RCC 7860 (cell line): Measurements from ENCODE around the gene HOXA7.

Experiments
- DNase-seq: peaks from one replicate; pipeline ENCODE4 v3.0.0-alpha.2; 2015; ENCODE audit warnings: low spot score
- FAIRE-seq: peaks from 2 replicates; lab custom pipeline; 2012; peaks lifted over from hg19 to GRCh38; lab: Jason Lieb, UNC

HOXA7 gene

GRCh38 chr7:27194002-27194352 lies 37.5 kb upstream of the HOXA7 start:
- FAIRE-seq (no peak), DNase-seq (no peak)

GRCh38 chr7:27193335-27194001 lies 37.0 kb upstream of the HOXA7 start:
- DNase-seq (no peak), FAIRE-seq (no peak)

DNA sequence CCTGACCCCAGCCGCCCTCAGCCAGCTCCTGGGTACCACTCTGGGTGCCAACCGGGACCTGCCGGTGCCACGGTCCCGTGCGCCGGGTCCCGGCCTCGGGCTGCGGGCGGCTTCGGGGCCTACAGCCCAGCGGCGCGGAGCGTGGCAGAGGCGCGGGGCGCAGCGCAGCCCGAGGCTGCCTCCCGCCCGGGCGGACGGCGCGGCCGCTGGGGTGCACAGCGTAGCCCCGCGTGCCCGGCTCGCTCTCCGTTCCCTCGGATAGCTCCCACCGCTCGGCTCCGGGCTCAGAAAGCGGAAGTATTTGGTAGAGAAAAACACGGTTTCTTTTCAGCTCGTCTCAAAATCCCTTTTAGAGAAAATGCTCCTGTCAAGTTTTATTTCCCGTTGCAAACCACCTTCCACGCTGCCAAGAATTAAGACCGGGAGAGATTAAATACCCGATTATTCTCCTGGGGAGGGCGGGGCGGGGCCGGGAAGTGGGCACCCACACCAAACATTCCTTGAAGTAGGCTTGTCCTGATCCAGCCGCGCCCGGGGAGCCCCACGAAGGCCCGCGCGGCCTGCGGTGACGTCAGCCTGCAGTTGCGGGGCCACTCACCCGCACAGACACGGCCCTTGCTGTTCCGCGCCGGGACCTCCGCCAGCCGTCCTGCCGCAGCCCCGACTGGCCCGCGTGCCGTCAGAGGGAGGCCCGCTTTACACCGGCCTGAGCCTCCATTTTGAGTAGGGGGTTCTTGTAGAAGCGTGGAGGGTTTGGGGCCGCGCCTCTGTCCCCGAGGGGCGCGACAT lies 36.3 kb upstream of the HOXA7 start:
- DNase-seq: no peak
- FAIRE-seq: no peak

DNA sequence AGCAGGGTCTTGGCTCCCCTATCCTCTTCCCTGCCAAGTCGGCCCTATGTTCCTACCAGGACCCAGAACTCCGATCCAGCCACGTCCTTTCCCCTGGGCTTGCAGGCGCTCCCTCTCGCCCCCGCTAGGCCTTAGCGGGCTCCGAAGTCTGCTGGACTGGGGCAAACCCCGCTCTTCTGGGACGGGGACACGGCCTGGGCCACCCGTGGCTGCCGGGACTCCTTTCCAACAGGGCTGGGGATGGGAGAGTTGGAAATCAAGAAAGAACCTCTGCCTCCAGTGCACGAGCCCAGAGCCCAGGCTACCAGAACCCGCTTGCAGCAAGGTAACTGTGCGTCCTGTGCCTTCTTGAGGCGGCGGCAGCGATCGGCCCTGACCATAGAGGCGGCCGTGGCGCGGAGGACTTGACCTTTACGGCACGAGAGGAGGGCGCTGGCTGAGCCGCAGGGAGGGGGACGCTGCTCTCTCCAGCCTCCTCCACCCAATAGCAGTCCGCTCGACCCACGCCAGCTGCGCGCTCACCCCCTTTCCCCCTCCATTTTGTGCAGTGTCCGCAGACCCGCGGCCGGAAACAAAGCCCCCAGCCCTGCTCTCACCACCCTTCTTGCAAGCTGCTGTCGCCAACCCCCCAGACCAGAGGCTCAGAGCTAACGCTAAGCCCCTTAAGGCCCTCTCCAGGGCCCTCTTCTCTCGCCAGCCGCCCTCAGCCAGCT lies 35.5 kb upstream of the HOXA7 start:
- FAIRE-seq: no peak
- DNase-seq: no peak

DNA sequence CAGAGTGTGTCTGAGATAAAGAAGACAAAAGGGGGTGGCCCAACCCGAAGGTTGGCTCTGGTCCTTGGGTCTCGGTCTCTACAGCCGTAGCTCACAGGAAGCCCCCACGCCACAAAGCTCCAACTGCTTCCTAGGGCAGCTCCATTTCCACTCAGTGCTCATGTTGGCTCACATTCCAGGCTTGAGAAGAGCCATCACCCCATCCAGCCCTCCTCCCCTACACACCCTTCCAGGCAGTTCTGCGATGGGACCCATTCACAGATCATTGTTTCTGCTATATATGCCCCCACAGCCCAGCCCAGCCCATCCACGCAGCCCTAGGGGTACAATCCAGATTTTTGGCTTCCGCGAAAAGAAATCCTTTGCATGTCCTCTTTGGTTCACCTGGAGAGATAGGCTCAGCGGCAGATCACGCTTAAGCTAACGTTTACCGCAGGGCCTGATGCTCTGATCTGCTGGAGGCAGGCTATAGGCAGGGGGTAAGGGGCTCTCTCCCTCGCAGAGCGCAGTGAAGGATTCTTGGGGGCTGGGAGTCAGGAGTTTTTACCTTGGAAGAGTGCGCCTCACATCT lies 34.8 kb upstream of the HOXA7 start:
- FAIRE-seq (no peak), DNase-seq (no peak)

- FAIRE-seq (no peak), DNase-seq (no peak)
These were observed 33.7 kb upstream of the HOXA7 start for GRCh38 chr7:27189997-27190748.

DNA sequence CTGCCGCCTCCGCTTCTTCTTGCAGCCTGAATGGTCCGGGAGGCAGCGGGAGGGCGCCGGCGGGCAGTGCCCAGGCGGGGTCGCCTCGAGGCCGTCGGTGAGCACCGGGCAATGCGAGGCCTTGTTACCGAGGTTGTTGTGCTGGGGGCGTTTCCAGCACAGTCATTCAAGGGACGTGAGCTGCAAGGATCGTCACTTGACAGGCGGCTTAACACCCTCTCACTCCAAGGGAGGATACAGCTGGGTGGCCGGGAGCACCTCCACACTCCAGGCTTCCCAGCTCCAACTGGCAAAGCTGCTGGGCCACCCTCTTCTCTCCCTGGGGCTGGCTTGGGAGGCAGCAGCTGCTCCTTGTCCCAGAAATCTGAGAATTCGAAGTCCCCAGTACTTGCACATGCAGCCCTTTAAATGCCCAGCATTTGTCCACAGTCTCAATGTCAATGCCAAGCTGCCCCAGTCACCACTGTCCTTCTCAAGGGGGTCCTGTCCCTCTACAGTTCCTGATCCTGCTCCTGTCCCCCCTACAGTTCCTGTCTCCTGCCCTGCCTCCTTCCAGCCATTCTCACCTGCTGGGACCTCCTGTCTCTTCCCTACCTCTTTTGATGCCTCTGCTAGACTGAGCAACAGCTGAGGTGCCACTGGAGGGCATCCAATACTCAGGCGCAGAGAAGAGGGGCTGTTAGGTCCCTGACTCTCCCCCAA lies 33.0 kb upstream of the HOXA7 start:
- no peak for DNase-seq
- FAIRE-seq: no peak

DNA sequence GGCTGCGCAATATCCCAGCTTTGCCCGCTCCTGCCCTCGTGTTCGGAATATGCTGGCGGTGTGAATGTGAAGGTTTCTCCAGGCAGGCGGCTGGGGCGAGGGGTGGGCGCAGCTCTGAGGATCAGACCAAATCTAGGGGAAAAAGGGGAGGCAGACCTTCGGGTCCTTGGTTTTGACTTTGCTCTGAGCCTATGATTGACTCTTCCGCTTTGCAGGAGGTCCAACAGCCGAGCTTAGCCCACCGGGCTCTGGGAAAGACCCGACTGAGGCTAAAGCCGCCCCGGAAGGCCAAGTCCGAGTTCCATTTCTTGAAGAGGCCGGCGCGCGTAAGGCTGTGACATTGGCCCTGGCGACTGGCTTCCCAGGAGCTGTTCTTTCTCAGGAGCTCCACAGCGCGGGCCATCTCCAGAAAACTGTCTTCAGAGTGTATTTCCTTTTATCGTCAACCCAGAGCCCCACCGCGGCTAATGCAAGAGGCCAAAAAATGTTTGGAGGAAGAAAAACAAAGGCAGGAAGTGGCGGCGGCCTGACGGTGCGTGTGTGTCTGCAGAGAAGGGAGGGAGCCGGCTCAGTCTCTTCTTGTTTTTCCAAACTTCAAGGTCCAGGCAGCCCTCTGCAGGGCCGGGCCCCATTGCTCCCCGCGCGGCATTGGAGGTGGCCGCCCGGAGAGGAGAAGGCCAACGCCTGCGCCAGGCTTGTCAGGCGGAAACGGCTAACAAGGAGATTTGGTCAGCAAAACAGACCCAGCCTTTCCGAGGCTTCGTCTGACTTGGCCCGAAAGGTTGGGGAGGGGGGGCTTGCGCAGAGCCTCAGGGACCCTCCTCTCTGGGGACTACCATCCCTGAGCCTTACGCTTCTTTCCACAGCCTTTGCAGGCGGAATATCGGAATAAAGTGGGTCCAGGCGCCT lies 32.2 kb upstream of the HOXA7 start:
- DNase-seq: no peak
- no peak for FAIRE-seq

DNA sequence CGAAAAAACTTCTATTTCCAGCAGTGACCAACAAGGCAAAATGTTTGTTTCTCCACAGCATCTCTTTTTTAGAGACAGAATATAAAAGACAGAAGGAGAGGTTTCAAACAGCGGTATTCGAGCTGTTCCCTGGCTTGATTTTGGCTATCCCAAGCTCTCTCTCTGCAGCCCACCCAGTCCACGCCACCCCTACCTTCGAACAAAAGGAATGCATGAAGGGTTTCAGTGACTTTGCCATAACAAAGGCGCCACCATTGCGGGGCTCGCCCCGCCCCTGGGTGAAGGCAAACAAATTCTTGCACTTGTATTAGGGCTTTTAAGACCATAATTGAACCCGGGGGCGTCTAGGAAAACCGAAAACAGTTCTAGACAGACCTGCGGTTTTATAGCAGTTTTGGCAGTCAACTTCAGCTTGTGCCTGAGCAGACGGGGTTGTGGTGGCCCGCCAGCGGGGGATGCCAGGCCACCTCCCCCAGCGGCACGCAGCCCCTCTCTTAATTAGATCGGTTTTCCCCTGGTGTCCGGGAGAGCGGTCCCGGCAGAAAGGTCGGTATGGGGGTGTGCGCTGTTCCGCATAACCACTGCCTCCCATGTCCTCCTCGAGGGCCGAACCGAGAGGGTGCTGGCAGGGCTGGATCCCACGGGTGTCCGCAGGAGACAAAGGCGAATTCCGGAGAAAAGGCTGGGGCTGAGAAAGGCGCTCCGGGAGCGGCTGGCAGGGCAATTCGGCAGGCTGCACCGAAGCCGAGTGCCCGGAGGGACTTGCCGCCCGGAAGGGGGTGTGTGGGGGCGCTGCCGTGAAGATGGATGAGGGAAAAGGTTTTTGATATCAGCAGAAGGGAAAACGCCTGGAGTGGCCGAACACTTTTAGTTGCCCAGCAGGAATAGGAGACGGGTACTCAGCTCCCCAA lies 31.3 kb upstream of the HOXA7 start:
- no peak for DNase-seq

DNA sequence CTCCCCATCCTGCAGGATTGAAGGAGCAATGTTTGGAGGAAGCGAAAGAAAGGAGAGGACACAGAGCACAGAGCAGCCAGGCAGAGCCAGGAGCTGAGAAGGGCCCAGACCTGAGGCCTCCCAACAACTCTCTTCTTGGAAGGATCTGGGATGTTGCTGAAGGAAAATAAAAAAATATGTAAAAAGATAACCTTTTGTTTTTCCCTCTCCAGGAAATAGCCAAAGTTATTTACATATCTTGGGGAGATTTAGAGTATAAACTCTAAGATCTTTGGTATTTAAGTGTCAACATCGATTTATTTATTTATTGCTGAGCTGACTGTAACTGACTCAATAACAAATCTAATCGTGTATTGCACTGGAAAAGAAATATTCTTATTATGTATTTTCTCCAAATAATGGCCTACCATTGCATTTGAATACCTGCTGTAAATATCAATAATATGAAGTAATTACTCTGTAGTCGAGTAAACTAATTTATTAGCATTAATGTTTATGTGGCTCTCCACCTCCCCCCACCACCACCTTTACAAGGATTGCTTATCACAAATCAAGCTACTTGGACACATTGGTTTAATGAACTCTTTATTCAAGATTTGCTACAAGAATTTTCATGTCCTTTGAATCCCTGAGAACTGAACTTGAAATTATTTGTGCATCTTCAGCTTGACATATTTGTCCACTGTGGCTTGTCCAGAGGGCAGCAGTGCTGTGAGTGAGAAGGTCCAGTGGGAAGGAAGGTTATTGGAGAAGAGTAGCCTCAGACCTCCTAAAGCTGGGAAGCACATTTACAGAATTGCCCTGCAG lies 30.4 kb upstream of the HOXA7 start:
- DNase-seq (no peak), FAIRE-seq (no peak)

More for the DNA sequence above, 31.3 kb upstream of the HOXA7 start:
- no peak for FAIRE-seq

- FAIRE-seq (no peak), DNase-seq (no peak)
These were observed 29.6 kb upstream of the HOXA7 start for GRCh38 chr7:27185854-27186667.

DNA sequence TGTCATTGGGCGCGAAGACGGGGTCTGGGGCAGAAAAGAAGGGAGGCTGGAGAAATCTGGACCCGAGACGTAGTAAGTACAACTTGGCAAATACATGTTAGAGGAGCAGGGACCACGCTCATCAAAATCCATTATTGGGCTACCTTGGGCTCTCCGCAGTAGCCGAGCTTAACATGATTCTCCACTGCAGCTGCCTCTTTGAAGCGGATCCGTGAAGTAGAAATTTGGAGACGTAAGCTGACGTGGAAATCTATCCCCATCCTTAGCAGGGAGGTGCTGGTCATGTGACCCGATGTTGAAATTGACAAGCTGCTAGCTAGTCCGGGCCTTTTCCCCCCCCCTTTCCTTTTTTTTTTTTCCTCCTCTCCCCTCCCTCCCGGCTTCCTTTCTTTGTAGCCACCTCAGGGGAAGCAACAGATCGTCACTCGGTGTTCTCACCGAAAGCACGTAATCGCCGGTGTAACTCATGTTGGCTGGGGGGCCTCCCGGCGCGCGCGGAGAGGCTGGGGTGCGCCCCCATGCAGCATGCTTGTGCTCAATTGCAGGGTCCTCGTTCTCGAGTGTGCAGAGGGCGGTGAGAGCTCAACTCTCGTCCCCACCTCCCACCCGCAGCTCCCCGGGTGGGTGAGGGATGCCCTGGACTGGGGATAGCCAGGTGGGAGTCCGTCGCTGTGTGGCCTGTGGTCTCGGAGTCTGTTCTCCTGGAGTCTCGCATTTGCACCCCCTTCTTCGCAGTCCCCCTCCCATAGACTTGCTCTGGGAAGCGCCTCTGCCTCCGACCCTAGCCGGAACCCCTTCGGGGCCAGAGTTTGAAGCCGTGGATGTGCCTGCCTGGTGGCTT lies 28.8 kb upstream of the HOXA7 start, which contains the start of gene HOXA11:
Gene HOXA11, minus strand, starts transcription at position 220 of the 841 bp plus-strand sequence. Its CDS starts 88 bp downstream, at position 132.
- no peak for FAIRE-seq
- DNase-seq: no peak

- DNase-seq (peak; percentile 49), FAIRE-seq (no peak)
These were observed 28.0 kb upstream of the HOXA7 start for GRCh38 chr7:27184337-27185012.

- no peak for FAIRE-seq
- no peak for DNase-seq
These were observed 27.3 kb upstream of the HOXA7 start for GRCh38 chr7:27183682-27184336.
